Epidermal melanocyte (primary cell): ENCODE data around the gene RCC1.
"Not testable (repeated sequence)": the region's sequence is repeated elsewhere in the genome, so short reads cannot be mapped to it uniquely, and the experiment has no call there.

Source experiments
- DNase-seq: peaks from one replicate; pipeline ENCODE4 v3.0.0; 2011; ENCODE audit warnings: low spot score; ENCODE audit not compliant: insufficient read length

Gene RCC1

GRCh38 chr1:28545246-28545628 lies 39.4 kb downstream of the RCC1 start:
- DNase-seq = no peak

DNA sequence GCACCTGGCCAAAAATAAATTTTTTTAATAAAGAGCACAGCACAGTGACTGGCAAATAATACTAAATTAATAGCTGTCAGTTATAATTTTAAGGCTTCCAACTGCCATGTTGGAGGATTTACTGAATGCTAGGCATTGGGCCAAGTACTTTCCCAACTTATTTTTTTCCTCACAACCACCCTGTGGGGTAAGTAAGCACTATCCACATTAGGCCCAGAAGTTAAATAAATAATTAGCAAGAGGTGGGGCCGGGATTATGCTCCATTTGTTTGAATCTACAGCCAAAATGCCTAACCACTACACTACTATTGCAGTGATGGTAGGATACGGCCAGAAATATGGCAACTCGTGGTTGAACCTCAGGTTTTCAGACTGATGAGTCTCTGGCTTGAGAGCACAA lies 42.5 kb downstream of the RCC1 start:
- no peak for DNase-seq

- no peak for DNase-seq
Measured at GRCh38 chr1:28551381-28551780, 45.5 kb downstream of the RCC1 start.

DNA sequence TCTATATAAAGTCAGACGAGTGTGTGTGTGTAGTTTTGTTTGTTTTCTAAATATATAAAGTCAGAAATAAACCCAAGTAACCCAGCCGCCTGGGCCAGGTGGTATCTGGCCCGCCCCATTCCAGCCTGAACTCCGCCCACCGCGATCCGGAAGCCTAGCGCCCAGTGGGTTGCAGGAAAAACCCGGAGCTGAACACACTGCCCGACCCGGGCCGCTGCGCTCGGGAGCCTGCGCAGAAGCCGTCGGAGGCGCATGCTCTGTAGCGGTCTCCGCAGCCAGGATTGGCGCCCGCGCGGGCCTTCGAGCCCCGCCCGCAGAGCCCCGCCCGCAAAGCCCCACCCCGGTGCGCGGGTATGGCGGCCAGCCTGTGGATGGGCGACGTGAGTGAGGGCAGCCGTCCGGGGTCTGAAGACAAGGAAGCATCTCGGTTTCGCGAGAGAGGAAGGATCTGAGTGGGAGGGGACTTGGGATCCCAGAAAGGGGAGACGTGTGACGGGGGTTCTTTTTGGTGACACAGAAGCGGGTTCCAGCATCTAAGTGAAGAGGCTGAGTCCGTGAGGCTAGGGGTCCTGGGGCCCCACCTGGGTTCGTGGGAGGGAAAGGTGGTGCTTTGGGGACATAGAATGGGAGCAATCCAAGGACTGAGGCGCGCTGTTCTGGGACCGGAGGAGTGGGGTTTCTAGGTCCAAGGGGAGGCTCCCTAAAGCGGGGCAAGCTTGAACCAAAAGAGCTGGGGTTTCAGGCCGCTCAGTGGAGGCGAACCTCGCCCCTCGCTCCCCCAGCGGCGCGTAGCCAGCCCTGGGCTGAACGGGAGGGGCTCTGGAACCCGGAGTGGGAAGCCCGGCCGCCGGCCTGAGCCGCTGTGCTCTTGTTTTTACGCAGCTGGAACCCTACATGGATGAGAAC lies 47.2 kb downstream of the RCC1 start, which contains the start of gene TRNAU1AP:
TSS of gene TRNAU1AP (plus strand) at position 328 of the 906 bp plus-strand sequence. CDS start at position 354, 26 bp downstream.
- DNase-seq = peak; percentile 94

GRCh38 chr1:28560886-28561285 lies 55.0 kb downstream of the RCC1 start:
- no peak for DNase-seq

GRCh38 chr1:28564310-28564709 lies 58.5 kb downstream of the RCC1 start:
- no peak for DNase-seq

DNA sequence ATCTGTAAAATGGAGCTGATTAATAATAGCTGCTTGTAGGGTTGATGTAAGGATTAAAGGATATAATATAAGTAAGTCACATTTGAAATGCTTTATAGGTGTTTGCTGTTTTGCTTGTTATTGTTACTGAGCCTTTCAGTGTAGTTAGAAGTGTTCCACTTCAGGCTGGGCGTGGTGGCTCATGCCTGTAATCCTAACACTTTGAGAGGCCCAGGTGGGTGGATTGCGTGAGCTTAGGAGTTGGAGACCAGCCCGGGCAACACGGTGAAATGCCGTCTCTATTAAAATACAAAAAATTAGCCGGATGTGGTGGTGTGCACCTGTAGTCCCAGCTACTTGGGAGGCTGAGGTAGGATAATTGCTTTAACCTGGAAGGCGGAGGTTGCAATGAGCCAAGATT lies 59.2 kb downstream of the RCC1 start:
- no peak for DNase-seq

GRCh38 chr1:28565726-28566125 lies 59.9 kb downstream of the RCC1 start:
- DNase-seq = no peak

DNA sequence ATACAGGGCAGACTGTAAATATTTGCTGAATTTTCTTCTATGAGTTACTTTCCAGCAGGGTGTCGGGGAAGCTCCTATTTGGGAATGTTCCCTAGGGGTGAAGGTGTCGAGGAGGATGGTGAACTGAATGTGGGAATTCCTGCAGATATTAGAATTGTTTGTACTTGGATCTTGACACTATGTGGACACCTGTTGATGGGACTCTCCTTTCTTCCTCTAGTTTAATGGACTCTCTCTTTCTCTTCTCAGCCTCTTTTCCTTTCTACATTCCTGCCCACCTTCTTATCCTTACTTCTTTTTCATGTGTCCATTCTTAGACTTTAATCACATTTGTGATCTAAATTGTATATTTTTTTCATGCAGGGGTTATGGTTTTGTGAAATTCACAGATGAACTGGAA lies 61.1 kb downstream of the RCC1 start:
- DNase-seq = no peak

DNA sequence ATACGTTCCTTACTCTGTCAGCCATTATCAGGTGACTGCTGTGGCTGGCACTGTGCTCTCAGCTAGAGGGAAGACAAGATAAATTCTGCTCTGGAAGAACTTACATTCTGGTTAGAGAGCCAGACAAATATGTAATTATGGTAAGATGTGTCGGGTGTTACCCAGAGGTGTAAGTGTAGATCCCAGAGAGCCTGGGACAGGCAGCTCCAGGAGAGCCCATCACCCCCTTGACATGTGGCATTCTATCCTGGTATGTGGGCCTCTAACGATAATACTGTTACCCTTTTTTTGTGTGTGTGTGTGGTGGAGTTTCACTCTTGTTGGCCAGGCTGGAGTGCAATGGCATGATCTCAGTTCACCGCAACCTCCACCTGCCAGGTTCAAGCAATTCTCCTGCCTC lies 66.1 kb downstream of the RCC1 start:
- DNase-seq = no peak

GRCh38 chr1:28572891-28573290 lies 67.0 kb downstream of the RCC1 start:
- not testable (repeated sequence) for DNase-seq

GRCh38 chr1:28573564-28573963 lies 67.7 kb downstream of the RCC1 start:
- no peak for DNase-seq

GRCh38 chr1:28577052-28577678 lies 71.3 kb downstream of the RCC1 start:
- DNase-seq = no peak

DNA sequence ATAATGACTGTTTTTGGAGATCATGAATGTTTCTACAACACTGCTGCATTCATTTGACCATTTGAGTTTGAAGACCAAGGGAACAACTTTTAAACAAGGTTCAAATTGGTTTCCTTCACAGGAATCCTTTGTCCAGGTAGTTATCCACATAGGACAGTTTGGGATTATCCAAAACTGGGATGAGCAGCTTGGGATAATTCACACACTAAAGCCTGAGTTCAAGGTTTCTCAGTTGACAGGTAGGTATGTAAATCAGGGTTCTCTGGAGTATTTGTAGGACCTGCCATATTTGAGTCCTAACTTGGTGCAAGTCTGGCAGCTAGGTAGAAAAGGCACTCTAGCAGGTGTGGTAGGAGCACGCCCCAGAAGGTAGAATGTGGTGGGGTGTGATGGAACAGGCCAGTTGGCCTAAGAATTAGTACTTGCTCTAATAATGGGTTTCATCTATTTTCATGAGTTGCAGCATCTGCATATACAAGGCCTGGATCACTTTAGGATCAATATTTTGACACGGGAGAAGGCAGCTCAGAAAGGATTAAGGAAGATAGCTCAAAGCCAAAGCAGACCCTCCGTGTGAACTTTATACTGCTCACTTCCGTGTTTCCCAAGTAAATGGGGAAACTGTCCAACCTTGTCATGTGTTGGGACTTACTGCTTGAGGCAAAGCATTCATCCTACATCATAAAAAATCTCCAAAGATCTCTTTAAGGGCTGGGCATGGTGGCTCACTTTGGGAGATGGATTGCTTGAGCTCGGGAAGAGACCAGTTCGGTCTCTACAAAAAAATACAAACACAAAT lies 72.1 kb downstream of the RCC1 start:
- no peak for DNase-seq

DNA sequence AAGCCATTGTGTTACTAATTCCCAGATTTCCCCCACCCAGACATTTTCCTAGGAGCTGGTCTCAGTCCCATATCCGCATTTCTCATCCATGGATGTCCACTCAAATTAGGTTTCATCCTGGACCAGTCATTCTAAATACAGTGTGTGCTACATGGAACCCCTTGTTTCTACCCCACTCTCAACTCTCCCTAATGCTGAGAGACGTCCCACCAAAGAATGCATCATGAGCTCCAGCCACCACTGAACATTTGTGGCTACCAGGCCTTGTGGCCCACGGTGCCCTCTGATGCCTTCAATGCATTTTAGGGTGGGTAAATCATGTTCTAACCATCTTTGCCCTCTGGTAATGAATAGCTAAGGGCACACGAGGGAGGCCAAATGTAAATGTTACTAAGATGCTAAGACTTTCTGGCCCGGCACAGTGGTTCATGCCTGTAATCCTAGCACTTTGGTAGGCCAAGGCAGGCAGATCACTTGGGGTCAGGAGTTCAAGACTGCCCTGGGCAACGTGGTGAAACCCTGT lies 72.9 kb downstream of the RCC1 start:
- DNase-seq = no peak

DNA sequence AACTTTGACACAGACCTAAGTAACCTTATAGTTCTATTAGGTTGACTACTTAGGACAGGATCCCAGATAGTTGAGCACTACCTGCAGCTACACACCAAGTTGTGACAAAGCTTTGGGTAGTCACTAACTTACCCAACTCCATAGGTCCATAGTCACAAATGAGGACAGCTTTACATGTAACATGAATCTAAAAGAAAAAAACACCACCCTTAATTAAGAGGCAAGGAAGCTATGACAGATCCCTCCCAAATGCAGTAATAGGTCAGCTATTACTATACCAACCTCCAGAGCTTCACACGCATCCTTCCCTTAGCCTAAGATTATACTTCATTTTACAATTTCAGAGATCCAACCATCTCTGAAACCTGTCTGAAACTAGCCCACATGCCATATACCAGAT lies 73.6 kb downstream of the RCC1 start:
- DNase-seq = no peak

DNA sequence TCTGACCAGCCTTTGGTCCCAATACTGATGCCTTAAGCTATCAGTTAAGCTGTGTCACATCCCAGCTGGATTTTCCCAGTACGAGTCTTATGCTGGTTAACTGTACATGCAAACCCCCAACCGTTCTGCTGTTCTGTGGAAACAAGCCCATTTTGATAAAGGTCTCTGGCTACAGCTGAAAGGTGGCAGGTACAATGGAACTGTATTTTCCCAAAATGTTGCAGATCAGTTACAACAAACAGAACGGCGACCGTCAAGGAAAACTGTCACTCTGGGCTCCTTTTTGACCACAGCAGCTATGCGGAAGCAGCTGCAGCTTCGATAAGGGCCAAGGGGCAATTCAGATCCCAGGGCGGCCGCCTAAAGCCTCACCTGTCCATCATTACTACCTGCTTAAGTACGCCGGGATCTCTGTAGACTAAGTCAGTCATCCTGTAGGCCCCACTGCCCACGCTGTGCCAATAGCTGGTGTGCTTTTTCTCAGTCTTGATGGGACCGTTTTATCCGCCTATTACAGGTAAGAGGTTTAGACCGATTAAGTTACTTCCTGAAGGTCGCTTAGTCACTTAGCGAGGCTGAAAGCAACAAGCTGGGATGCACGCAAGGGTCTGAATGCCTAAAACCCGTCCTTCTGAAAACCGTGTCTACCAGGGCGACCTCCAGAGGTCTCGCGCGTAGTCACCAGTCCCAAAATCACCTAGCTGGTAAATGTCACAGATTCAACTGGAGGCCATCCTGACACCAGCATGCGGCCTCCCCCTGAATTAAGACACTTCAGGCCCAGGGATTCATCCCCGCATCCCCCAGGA lies 75.1 kb downstream of the RCC1 start:
- DNase-seq = no peak

- DNase-seq = peak; percentile 92
Measured at GRCh38 chr1:28581531-28582247, 75.8 kb downstream of the RCC1 start.

DNA sequence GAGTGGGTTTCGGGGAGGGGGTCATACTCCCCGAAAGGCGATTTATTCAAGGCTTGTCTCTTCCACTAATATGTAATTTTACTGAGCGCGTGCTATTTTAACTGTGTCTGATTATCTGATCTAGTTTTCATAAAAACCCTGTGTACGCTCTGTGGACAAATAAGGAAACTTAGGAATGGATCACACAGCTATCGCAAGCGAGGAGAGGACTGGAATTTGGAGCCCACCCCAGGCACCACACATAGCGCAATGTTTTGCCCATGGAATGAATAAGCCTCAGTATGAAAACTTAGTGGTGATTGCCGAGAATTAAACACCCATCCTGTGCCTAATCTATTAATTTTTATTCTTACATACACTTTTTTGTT lies 76.4 kb downstream of the RCC1 start:
- DNase-seq = peak; percentile 27
